ENCODE results near the gene PSME3IP1.

PSME3IP1 gene

DNA sequence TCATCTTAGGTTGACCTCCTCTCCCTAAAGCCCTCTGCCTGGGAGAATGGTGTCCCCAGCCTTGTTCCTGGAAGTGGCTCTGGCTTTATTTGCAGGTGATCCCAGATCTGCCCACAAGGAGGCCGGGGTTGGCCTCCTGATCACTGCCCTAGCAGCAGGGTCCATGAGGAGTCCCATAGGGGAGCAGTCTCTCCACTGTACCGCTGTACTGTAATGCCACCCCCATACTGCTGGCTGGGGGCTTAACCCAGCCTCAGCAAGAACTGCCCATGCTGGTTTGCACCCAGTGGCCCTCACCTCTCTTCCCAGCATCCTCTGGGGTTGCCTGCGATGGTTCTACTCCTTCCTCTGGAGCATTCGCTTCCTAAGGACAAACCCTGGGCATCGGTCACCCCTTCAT lies 39.1 kb downstream of the PSME3IP1 start:
- FAIRE-seq (no peak), DNase-seq (ENCODE audit: insufficient read length, low spot score) (no peak)

DNA sequence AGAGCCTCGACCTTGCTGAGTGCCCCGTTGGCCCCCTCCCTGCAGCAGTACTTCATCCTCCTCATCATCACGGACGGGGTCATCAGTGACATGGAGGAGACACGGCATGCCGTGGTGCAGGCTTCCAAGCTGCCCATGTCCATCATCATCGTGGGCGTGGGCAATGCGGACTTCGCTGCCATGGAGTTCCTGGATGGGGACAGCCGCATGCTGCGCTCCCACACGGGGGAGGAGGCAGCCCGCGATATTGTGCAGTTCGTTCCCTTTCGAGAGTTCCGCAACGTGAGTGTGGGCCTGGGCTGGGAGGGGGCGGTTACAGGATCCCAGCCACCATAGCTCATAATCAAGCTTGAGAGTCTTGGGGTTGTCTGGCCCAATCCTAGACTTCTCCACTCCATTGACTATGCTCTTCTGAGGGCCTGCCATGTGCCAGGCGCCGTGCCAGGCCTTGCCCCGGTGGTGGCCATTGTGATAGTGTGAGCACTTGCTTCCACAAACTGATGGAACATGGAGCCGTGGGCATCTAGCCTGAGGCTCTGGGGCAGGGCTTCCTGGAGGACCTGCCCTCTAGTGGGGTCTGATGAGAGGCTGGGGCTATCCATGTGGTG lies 39.7 kb downstream of the PSME3IP1 start:
- DNase-seq (ENCODE audit: insufficient read length, low spot score) (no peak), FAIRE-seq (no peak)

DNA sequence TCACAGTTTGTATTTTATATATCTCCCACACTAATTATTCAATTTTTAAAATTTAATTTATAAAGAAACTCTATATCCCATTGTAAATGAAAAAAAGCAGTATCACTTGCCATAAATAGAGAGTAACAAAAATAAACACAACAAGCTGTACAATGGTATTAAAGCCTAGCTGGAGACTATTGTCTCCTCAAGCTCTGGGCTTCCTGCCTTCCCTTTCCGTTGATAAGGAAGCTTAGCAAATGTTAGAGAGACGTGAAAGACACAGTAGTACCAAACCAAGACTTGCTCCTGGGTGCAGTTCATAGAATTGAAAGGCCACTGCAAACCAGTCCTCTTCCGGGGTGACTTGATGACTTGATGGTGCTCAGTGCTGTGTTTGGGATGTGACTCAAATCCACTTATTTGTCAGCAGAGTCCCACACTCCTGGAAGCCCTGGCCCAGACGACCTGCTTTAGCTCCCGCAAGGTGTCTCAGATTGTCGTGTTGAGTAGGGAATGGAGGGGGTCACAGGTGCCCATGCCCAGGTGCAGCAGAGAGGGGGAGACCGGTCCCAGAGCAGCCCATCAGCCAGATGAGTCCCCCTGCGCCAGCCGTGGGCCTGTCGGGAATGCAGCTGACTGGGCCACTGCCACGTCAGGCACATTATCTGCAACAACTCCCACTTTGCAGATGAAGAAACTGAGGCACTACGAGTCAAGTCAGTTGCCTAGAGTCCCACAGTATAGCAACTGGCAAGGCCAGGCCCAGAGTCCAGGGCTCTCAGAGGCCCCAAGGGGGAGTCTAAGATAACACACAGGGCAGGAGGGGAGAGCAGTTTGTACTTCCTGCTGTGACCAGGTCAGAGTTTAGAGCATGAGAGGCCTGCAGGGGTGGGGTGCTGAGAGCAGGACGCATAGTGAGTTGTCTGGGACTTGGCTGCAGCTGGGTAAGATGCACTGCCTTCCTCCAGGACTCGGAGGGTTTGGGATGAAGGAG lies 40.5 kb downstream of the PSME3IP1 start:
- no peak for DNase-seq (ENCODE audit: insufficient read length, low spot score)
- FAIRE-seq: no peak

DNA sequence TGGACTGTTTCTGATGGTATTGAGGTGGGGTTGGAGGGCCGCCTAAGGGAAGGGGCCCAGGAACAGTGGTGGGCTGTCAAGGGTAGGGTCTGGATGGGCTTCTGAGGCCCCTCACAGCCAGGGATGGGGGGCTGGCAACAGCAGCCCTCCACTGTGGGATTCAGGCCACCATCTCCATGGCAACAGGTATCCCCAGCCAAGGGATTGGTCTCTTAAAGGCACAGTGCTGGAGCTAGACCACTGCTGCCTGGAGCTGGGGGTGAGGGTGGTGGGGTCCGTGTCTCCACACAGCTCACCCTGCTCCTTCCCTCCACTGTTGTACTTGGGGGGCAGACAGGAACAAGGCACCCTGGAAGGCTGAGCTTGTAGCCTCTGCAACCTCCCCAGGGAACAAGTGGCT lies 41.8 kb downstream of the PSME3IP1 start:
- DNase-seq (ENCODE audit: insufficient read length, low spot score) (no peak), FAIRE-seq (no peak)

DNA sequence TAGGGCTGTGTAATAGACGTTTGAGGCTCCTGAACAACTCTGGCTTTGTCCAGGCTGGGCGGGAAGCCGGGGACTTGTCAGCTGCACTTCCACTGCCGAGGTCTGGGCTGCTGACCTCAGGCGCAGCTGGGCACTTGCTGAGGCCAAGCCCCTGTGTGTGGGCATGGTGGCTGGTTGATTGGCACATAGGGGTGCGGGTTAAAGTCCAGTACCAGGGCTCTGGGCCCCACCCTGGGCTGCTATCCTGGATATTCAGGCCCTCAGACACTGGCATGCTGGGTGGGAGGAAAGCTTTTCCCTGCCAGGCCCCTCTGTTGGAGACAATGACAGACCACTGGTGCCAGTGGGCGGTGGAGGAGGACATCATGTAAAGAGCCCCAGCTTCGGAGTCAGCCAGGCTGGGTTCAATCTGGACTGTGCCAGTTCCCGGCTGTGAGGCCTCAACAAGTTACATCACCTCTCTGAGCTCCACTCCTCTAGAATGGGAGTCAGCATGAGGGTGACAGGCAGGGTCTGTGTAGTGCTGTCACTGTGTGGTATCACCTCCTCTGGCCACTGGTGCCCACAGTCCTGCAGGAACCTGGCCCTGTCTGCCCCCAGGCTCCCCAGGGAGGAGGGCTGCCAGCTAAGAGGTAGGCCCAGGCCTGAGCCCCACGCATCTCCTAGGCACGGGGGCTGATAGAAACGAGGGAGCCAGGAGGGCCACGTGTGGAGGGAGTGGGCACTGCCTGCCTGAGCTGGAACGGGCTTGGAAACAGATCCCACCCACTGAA lies 42.5 kb downstream of the PSME3IP1 start:
- no peak for FAIRE-seq
- no peak for DNase-seq (ENCODE audit: insufficient read length, low spot score)

DNA sequence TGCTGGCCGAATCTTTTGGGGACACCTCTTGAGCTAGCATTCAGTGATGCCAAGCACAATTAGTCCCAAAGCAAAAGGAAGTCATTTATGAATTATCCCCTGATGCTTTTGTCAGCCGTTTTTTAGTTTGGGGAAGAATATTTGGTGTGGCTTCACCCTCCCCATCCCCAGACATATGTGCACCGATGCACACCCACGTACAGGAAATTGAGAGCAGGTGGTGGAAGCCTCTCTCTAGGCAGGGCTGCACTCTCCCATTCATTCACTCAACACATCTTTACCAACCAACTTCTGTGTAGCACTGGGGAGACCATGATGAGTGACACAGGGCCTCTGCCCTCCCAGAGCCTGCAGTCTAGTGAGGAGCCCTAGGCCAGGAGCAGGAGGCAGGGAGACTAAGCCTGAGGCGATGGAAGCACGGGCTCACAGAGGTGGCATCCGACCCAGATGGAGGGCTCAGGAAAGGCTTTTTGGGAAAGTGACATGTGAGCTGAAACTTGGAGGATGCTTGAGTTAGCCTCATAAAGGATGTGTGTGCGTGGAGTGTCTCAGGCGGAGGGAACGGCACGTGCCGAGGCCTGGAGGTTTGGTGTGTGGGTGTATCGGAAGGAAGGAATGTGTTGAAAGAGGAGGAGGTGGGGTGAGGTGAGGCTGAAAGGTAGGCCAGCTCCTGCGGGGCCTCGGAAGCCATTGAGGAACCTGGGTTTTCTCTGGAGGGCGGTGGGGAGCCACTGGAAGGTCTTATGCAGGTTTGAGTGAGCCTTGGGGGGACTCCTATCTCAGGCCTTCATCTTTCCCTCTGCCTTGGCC lies 43.8 kb downstream of the PSME3IP1 start:
- DNase-seq (ENCODE audit: insufficient read length, low spot score) (no peak), FAIRE-seq (peak; percentile 64)

DNA sequence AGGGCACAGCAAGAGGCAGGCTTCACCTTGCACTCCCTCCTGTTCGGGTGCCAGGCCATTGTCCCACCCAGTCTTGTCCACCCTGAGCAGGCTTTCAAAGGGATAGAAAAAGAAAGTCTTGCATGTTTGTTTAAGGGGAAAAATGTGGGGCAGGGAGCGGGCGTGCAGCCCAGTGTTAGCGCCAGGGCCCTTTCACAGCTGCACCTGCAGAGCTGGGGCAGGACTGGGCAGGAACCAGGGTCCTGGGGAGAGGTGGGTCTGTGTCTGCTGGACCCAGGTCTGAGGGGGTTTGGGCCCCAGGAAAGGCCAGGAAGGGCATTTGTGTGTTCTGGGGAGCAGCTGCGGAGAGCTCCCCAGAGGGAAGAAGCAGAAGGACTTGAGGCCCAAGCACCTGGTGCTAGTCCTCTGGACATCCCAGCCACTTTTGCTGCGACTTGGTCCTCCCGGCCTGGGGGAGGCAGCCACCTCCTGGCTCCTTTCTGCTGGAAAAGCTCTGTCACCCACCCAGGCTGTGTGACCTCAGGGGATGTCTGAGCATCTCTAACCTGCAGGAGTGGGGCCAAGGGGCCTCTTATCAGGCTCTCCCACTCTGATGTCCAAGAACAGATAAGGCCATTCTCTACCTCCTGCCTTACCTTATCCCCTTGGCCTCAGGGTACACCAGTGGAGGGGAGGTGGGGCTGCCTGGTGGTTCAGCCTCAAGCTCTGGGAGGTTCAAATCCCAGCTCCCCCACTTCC lies 44.7 kb downstream of the PSME3IP1 start:
- FAIRE-seq (no peak), DNase-seq (ENCODE audit: insufficient read length, low spot score) (no peak)

DNA sequence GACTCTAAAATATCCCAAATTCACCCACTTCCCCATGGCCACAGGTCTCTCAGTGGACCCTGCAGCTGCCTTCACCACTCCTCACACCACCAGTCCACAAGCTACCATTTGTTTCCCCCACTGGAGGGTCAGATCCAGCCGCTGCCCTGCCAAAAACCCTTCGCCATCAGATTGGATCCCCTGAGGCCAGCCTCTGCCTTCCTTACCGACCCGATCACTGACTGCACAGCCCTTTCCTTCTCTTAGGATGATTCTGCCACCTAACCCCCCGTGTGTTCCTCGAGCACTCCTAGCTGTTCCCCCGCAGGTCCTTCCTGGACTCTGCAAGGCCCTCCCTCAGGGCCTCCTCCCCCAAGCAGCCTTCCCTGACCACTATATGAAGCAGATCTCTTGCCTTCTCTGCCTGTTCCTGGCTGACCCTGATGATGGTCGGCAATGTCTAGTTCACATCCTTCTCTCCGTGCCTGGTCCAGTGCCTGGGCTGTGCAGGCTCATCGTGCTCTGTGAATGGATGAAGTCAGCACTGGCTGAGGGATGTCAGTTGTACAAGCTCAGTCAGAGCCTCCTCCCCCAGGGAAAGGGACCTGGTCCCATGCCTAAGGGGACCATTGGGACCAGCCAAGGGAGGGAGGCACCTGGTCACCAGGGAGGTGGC lies 47.4 kb downstream of the PSME3IP1 start:
- FAIRE-seq (no peak), DNase-seq (ENCODE audit: insufficient read length, low spot score) (no peak)

DNA sequence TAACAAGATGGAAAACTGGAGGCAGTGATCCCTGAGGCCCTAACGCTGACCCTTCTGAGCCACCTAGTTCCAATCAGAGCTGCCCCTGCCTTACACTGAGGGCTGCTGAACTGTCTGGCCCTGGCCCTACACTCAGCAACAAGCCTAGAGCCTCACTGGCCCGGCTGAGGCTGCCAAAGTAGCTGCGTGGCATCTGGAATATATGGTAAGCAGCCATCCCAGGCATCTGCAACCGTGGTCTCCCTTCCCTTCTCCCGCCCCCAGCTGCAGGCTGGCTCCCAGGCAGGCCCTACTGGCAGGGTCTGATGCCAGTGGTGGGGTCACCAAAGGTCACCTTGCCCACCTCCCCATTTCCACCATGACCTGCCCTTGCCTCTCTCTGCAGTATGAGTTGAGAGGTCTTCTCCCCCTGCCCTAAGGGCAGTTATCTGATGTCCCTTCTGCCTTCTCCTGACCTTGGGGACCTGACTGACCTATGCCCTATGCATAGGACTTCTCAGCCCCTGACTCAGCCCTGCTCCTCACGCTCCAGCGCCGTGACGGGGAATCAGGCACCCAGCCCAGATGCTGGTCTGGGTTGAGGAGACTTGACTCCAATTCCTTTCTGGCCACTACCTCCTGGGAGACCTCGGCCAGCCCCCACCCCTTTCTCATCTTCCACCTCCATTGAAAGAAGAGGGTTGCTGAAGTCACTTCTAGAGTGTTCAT lies 48.1 kb downstream of the PSME3IP1 start:
- DNase-seq (ENCODE audit: insufficient read length, low spot score) (no peak), FAIRE-seq (no peak)

DNA sequence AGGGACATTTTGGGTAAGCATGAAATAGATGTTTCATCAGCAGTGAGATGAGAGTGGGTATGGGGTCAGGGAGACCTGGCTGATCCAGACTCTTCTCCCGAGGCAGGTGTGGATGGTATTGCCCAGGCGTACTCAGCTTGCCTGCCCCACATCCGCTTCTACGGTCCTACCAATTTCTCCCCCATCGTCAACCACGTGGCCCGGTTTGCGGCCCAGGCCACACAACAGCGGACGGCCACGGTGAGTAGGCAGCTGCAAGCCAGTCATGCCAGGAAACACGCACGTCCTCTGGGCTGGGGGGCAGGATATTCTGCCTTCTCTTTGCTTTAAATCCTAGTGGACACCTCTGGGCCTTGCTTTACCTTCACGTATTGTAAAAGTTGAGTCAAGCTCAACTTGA lies 48.8 kb downstream of the PSME3IP1 start:
- no peak for DNase-seq (ENCODE audit: insufficient read length, low spot score)
- no peak for FAIRE-seq

DNA sequence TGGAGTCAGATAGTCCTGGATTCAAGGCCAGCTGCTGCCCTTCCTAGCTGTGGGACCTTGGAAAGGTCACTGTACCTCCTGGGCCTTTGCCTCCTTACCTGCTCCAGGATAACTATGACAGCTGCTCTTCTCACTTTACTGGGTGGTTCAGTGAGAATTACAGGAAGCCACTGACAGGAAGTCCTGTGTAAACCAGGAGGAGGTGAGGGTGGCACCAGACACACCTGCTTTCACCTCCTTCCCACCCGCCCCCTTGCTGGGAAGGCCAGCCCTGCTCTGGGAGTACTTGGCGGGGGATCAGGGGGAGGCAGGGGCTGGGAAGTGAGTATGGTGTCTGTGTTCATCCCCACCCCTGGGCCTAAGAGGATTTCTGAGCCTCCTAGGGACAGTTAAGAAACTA lies 50.9 kb downstream of the PSME3IP1 start:
- FAIRE-seq: peak; percentile 70
- DNase-seq (ENCODE audit: insufficient read length, low spot score): no peak

DNA sequence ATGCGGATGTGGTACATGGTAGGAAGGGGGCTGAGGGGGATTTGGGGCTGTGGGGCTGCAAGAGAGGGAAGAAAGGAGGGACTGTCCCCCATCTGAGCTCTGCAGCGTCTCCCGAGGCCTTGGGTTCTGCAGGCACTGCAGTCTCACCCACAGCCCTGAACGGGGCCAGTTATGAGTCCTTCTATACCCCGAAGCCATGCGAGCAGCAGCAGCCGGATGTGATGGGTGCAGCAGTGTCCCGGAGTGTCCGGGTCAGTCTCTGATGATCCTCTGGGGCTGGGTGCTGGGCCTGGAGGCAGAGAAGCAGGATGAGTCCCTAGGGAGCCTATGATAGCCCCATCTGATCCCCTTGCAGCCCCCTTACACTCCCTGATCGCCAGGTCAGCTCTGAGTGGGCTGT lies 52.0 kb downstream of the PSME3IP1 start:
- no peak for FAIRE-seq
- no peak for DNase-seq (ENCODE audit: insufficient read length, low spot score)

DNA sequence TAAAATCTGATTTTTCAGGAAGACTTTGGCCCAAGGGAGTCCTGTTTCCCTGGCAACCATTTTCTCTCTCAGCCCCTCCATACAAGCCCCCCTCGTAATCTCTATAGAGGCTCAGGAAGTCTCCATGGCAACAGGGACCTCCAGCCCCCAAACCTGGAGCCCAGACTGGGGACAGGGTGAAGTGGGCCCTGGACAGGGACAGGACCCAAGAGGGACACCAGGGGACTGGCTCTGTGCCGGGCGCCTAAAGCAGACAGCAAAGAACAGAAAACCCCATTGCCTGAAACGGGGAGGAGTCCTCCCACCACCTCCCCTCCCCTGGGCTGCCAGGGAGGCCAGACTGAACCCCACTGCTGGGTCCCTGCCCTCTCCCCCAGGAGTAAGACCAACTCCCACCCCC lies 52.8 kb downstream of the PSME3IP1 start:
- DNase-seq (ENCODE audit: insufficient read length, low spot score): no peak
- FAIRE-seq: no peak

DNA sequence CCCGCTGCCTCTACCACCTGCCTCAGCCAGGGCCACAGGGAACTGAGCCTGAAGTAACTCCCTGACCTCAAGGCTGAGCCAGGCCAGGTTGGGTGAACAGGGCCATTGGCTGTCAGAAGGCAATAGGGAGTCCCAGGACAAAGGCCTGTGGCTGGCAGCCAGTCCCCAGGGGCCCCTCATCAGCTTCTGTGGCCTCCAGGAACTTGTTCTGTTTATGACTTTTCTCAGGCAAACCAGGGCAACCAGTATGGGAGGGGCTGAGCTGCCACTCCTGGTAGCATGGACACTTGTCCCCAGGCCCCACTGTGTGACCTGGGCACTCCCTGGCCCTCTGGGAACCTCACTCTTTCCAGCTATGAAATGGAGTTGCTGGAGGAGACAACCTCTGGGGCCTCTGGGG lies 53.4 kb downstream of the PSME3IP1 start:
- FAIRE-seq: no peak
- no peak for DNase-seq (ENCODE audit: insufficient read length, low spot score)

DNA sequence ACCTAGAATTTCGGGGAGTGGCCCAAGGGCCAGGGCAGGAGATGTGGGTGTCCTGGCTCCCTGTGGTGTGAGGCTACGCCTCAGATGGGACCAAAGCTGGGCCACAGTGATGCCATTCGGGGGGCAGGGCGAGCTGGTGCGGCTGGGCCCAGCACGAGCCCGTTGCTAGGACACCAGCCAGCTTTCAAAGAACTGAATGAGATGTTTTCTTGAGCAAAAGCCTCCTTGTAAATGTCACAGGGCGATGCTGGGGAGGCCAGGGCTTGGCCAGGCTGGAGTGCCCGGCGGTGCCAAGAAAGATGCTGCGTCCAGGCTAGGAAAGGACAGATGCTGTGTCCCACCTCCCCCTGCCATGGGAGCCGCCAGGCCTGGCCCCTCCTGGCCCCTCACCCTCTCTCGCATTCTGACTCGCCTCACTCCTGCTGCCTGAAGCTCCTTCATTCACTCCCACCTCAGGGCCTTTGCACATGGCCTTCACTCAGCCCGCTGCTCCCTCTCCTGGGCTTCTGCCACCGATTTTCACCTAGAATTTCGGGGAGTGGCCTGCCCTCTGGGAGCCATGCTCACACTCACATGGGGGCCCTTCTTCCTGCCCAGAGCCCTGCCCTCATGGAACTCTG lies 54.4 kb downstream of the PSME3IP1 start:
- FAIRE-seq (no peak), DNase-seq (ENCODE audit: insufficient read length, low spot score) (no peak)

DNA sequence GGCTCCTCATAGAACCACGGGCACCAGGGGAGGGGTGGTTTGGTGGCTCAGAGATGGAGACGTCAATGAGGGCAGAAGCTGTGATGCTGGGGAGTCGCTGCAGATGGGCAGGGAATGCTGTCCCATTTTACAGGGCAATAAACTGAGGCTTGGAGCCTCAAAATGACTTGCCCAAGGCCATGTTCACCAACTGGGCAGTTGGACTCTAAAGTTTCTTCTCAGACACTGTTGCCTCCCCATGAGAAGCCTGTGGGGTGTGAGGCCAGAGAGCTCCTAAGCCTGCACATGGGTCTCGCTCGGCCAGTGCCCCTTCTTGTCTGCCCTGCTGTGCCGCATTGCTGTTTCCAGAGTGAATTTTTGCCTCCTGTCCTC lies 54.9 kb downstream of the PSME3IP1 start:
- FAIRE-seq: no peak
- no peak for DNase-seq (ENCODE audit: insufficient read length, low spot score)

DNA sequence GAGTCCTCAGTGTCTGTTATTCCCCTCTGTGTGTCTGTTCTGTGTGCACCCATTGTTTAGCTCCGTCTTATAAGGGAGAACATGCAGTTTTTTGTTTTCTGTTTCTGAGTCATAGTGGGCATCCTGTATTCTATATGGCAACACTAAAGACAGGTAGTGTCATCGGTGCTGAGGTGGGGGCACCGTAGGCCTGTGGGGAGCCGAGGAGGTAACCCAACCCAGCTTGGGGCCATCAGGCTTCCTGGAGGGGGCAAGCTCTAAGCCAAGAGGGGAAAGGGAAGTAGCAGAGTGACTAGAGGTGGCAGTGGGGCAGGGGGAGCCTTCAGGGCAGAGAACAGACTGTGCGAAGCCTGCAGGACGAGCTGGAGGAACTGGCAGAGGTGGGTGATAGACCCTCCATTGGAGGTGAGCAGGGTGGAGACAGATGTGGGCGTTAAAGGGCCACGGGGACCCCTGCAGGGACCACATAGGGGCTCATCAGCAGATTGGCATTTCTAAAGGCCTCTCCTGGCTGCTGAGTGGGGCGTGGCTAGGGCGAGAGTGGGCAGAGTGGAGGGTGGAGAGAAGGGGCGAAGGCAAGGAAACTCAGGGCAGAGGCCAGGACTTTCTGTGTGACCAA lies 57.0 kb downstream of the PSME3IP1 start:
- FAIRE-seq: no peak
- no peak for DNase-seq (ENCODE audit: insufficient read length, low spot score)

DNA sequence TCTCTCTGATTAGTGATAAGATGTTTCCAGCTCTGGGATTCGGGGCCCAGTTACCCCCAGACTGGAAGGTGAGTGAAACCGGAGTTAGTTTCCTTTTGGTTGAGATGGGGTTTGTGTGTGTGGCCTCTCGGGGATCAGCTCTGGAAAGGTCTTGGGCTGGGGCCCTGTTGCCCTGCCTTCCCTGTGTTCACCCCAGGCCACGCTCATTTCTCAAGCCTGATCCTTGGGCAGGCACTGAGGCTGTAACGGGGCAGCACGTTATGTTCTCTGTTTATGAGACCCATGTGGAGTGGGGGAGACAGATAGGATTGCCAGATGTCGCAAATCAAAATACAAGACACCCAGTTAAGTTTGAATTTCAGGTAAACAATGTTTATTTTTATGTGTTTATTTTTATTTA lies 58.0 kb downstream of the PSME3IP1 start:
- DNase-seq (ENCODE audit: insufficient read length, low spot score) (no peak), FAIRE-seq (no peak)
